HG03135 (cell line): ENCODE results near the gene APBA2.
A peak's percentile ranks its signal among the peaks of the same experiment; 100 is the strongest.

Source experiments
- ATAC-seq: cut with Tn5 transposase; IDR thresholded peaks from one replicate; pipeline ENCODE4 v1.9.1; 2021; ENCODE audit warnings: mild to moderate bottlenecking, moderate library complexity; ENCODE audit not compliant: unreplicated experiment

The APBA2 gene

DNA sequence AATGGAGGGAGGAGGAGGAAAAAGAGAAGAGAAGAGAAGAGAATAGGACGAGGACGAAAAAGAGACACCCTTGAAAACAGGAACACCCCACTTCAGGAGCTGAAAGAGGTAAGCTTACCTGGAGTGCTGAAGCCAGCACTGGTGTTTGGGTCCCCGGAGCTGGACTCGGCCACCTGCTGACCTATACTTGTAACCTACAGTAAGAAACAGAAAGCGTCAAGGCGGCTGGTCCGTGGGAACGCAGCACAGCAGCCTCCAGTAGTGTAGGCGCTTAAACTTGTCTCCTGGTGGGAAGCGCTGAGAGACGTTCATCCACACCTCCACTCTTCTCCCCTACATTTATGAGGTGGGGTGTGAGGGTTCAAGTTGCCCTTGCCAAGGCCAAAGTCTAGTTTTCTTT, 242.9 kb downstream of the APBA2 start:
- ATAC-seq: no peak

DNA sequence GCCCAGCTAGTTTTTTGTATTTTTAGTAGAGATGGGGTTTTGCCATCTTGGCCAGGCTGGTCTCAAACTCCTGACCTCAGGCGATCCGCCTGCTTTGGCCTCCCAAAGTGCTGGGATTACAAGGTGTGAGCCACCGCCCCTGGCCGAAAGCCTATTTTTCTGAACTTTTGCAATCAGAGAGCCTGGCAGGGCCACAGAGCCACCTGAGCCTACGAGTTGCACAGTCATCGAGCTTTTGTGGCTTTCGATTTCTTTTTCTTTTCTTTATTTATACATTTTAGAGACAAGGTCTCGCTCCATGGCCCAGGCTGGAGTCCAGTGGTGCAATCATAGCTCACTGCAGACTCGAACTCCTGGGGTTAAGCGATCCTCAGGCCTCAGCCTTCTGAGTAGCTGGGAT, 243.4 kb downstream of the APBA2 start:
- ATAC-seq: no peak

DNA sequence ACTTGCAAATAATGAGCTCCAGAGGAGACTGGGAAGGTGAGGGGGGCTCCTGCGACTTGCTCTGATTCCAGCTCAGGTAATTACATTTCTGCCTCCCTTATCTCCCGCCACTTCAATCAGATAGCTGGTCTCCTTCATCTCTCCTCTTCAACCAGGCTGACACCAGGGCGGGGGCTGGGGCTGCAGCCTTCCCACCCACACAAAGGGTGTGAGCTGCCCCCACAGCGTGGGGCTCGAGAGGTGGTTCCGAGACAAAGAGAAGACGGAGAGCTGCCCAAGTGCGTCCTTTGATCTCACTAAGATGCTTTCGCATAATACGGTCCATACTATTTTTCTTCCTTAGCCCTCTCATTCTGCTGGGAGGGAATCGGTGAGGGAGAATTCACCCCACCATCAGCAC, 244.2 kb downstream of the APBA2 start:
- ATAC-seq: no peak

DNA sequence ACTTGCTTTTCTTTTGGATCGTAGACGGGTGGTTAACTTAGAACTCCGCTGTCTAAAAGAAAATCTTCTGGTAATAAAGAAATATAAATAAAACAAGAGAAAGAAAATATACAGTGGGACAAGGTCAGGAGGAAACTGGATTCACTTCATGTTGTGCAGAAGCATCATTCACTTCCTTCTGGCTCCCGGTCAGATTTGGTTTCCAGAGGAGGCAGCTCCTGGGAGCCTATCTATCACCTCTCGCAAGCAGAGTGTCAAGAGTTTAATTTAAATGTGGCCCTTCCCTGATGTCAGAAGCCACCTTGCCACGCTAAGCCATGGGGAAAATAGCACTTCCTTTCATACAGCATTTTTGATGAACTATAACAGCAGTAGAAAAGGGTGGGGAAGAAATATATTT, 244.7 kb downstream of the APBA2 start:
- no peak for ATAC-seq

DNA sequence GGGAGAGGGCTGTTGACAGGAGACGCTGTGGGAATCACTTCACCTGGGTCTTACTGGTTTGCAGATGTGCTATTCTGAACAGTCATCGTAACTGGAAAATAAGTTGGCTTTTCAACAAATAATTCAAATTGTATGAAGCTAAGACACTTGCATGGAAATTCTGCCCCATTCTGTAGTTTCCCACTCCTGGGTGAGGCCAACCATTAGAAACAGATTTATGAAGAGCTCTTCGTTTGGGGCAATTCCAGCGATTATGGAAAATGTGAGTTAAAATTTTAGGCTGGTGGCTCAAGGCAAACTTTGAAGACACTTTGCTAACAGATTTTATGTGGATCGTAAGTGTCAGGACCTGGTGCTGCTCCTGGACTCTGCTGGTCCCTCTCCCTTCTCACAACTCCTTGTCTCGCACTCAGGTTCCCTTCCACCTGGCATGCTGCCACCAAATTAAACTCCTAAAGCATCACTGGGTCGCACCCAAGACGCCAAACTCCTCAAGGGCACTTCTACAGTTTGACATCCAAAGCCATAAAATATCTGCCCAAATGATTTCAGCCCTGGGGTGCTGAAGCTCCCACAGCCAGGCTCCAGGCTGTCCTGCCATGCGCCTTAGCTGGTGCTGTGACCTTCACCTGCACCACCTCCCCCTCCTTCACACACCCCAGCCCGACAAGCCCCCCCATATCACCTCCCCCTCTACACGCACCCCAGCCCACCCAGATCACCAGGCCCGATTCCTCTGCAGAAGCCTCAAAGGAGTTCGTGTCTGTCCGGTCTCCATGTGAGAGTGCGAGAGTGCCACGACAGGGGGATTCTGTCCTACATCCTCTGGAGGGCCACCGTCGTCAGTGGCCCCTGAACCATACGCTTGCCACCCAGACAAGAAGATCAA, 245.4 kb downstream of the APBA2 start:
- ATAC-seq: no peak

DNA sequence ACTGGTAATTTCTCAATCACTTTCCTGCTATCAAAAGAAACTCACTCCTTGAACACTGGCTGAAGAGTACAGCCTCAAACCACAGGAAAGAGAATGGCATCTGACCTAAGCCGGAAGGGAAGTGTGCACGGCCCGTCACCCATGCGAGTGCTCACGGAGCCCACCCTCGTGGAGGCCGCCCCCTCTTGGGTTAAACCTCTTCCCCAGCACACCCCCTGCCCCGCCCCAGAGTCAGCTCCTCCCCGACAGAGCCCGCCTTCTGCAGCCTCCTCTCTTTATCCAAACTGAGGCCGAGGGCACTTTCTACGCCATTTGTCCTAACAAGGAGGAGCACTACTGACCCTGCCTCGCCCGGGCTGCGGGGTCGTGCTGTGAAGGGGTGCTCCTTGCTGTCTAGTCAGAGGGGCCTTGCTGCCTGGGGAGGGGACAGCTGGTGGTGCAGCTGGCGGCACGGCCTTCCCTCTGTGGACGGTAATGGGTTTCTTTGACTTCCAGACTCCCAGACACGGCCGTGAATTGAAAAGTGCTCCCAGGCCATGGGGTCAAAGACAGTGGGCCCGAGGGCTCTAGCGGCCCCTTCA, 246.2 kb downstream of the APBA2 start:
- ATAC-seq: no peak

DNA sequence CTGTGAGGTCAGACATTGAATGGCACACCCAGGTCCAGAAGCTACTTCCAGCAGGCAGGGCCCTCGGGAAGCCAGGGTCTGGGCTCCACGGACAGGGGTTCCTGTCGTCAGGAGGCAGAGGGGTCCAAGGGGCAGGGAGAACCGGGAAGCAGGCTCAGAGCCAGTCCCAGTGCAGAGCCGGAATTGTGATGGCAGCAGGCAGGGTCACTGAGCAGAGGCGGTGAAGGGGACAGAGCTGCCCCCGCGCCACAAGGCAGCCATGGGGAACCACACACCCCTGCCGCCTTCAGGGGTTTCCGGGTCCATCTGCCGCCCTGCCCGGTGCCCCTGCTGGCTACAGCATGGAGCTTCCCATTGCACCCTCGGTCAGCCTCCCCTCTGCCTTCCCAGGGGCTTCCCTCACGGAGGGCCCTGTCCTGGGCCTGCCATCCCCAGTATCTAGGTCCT, 247.0 kb downstream of the APBA2 start:
- ATAC-seq: no peak

DNA sequence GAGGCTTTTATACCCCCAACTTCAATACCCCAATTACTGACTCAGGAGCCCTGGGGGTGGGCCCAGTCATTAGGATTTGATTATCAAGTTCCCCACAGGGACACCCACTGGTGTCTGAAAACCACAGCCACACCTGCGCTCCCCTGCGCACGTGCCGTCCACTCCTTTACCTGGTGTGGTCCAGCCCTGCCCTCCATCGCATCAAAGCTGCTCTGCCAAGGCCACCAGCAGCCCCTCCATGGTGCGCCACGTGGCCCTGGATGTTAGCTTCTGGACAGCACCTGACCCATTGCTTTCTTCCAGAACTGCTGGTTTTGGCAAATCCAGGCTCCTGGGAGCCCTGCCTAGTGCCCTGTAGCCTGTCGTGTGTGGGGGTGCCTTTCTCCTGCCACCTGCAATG, 247.5 kb downstream of the APBA2 start:
- no peak for ATAC-seq

DNA sequence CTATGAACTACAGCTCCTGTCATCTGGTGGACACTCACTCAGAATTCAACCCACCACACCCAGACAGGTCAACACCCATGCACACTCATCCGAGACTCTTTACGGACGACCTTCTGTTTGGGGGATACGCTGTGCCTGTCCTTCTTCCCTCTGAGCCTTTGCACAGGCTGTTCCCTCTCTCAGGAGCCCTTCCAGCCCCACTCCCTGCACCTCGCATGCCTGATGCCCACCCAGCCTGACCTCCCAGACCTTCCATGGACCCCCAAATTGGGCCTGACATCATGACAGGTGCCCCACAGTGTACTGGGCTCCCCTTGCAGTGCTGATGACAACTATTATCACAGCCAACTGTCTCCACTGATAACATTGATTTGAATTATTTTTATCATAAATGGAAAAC, 248.0 kb downstream of the APBA2 start:
- no peak for ATAC-seq

DNA sequence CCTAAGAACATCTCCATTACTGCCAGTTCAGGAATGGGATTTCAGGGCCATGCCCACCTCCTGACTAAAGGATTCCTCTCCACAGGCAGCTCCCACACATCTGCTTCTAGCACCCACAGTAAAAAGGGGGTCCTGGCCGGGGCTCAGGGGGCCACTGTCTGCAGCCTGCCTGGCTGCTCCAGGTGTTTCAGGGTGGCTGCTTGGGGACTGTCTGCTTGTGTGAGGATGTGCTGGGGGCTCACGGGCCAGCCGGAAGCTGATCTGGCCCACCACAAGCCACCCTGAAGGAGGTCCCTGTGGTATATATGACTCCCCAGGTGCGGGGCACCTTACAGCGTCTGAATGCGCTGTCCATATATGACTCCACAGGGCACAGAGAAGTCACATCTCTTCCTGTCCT, 248.5 kb downstream of the APBA2 start:
- ATAC-seq: no peak

DNA sequence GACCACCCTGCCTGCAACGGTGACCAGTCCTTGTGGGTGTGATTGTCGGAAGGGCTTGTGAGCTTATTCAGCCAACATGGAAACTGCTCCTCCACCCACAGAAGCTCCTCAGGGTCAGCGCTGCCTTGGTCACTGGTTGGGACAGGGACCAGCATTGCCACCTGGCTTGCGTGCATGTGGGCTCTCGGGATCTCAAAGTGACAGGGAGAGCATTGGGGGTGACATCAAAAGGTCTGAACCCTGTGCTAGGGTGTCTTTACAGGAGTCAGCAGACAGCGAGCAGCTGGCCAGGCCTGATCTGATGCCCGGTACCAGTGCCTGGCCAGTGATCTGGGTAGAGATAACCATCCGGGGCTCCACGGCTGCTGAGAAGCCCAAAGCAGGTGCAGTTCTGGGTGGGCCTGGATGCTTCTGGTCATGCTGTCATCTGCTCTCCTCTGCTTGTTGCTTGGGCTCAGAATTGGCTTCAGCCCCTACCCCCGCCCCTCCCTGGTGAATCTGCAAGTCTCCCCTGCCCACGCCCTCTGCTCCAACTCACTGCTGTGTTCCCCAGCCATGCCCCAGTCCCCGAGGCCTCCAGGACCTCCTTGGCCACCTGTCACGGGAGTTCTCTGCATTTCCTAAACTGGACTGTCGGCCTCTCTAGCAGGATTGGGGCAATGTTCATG, 249.0 kb downstream of the APBA2 start:
- ATAC-seq: no peak

DNA sequence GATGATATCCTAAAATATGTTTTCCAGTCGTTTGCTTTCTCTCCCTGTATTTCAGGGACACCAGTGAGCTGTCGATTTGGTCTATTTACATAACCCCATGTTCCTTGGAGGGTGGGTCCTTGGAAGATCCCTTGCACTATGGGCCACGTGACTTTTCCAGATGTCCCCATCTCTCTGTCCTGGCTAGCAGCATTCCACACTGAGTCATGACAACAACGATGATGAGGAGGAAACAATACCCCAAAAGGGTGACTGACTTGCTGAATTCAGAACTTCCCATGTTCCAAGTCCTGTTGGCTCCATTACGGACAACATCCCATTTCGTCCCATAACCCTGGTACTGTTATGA, 249.5 kb downstream of the APBA2 start:
- no peak for ATAC-seq

DNA sequence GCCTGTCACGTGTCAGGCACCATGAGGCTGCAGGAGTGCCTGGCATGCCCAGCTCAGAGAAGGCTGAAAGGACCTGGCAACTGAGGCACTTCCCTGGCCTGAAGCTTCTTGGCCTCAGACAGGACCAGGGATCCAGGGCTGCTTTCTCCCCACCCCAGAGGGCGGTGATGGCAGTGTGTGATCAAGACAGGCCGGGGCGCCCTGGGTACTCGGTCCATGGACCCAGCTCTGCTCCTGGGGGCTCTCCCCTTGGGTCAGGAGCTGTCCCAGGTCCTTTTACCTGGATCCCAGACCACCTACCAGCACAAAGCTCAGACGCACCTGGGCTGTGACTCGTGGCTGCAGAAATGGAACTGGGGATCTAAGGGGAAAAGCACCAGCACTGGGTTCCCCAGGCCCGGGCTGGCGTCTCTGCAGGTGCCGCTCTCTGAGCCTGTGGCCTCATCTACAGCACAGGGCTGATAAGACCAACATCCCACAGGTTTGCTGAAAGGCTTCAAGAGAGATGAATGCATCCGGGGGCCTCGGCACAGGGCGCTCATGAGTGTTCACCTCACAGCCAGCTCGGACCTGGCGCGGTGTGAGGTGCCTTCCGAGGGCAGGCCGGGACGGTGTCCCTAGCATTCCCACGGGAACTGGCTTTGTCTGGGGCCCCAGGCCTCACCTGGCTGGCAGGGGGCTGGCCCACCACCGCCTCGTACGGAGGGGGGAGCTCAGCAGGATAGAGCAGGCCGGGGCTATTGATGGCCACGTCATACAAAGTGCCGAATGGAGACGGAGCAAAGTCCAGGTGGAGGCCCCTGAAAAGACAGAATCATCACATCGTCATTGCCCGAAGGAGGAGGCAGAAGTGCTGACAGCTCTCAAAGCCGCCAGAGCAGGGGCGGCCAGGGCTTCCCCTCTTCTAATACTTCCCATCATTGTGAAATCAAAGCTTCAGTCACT, 250.2 kb downstream of the APBA2 start:
- no peak for ATAC-seq

DNA sequence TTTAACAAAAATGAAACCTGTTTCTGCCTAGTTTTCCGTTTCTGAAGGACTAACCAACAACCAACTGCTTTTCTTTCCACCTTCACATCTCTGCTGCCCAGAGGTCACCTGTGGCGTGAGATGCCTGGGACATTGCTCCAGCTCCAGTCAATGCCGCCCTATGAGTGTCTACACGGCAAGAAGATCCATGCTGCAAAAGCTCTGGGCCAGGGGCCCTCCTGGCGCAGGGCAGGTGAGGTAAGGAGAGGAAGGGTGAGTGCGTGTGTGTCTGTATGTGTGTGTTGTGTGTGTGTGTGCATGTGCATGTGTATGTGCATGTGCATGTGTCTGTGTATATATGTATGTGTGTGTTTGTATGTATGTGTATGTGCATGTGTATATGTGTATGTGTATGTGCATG, 252.5 kb downstream of the APBA2 start:
- no peak for ATAC-seq

DNA sequence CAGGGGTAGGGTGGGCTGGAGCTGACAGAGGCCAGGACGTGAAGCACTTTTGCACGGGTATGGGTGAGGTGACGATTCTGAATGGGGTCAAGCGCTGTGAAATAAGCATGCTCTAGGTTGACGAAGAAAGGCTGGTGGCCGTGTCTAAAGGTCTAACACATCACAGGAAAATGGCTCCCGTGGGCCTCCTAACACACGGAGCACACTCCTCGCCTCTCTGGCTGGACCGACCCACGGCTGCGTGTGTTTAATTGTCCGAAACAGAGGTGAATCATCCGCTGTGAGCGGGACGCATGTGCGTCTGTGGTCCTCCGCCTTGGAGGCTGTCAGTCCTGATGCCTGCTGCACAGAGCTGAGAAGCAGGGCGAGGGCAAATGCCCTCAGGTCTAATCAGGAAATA, 253.3 kb downstream of the APBA2 start:
- ATAC-seq: no peak

DNA sequence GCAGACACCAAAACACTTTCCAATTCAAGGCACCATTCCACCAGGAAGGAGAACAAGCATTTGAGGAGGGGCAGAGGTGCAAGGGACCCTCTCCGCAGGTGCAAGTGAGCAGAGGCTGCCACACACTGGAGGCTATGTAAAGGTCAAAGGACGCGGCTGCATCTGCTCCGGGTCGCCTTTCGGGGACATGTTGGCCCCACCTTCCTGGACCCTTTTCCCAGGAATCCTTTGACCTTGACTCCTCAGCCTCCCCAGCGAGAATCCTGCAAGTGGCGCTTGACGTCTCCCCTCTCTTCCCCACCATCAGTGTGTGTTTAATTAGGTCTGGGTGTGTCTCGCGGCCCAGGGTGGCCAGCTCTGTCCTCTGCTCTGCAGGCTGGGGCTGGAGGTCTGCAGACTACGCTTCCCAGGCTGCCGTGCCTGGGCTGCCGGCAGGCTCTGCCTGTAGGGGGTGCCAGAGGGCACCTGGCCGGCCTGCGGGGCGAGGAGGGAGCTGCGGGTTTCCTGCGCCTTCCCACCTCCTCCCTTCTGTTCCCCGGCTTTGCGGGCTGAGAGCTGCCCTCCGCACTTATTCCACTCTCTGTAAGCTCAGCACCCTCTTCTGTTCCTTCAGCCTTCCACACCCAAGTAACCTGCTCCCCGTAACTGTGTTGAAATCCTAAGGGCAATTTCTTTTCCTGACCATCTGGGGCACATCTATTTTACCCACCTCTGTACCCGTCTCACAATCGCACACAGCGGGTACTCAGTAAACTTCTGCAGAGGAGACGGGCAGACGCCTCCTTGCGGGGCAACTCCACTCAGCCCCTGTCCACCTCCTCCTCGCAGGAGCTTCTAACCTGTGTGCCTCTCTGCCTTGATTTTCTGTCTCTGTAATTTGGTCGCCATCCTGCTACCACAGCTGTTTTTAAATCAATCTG, 254.0 kb downstream of the APBA2 start:
- ATAC-seq: peak; percentile 58

DNA sequence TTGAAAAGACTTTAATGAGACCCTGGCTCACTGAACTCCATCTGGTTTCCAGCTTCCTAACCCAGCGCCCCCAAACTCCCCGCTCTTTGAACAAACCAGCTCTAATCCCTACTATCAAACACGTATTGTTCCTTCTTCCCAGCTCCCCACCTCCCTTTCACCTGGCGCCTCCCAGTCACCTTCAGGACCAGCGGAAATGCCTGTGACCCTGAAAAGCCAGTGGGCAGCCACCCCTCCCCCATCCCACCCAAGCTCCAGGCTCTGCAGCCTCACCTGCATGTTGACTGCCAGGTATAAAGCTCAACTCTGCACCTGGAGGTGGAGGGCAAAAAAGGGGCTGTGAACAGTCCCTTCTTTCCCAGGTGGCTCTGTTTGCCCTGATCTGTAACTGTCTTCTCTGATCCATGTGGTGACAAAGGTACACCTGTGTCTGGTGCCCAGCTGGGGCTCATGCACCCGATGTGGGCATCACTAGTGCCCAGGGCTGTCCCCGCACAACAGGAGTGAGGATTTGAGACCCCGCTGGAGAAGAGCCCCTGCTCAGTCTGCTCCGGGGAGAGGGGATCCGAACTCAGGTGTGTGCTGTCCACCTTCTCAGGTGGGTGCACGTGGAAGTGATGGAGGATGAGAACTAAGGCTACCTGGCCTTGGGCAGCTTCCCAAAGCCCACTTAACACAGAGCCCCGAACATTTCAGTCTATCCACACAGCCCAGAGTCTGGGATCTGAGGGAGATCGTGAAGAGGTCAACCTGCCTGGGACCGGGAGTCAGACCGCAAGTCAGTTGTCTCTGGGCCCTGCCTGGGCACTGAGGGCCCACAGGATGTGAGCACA, 254.9 kb downstream of the APBA2 start:
- ATAC-seq: no peak

DNA sequence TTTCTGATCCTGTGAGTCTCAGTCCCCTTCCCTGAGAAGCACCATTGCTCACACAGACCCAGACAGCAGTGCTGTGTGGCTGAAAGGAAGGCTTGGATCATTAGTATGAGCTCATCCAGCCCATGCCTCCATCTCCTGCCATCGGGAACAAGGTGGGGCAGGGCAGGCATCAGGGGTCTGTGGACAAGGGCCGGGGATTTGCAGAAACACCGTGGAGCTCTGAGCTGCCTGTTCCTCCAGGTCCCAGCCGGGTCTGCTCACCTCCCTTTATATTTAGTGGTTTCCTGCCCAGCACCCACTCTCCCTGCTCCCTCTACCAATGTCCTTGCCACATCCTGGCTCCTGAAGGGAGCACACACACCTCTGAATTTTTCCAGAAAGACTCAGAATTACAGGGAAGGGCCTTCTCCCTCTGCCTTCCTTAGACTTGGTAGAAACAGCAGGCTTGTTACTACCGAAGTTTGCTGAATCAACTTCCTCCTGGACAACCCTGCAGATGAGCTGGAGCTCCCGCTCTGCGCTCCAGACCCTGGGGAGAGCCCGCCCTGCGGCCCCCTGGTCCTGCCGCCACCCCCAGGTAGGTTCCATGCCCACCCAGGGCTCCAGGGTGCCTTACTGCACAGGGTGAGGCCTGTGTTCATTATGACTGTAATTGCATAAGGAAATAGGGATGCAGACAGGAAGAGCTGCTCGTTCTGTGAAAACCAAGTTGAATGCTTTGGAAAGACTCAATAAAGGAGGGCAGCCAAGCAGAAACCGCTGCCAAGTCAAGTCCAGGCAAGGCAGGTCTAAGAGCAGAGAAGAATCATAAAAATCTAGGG, 255.7 kb downstream of the APBA2 start:
- ATAC-seq: no peak
